Measurements from ENCODE around the gene TRIML2. TPM values are rescaled to one million over a fixed set of nuclear protein-coding genes. Genes with fewer than 3 reads are reported as not detected.

TRIML2 gene
- polyA plus RNA-seq, 1 donor (not counting 4 experiments of a cell fraction or from before 2014, with no cell fraction given), result 46.9 TPM

DNA sequence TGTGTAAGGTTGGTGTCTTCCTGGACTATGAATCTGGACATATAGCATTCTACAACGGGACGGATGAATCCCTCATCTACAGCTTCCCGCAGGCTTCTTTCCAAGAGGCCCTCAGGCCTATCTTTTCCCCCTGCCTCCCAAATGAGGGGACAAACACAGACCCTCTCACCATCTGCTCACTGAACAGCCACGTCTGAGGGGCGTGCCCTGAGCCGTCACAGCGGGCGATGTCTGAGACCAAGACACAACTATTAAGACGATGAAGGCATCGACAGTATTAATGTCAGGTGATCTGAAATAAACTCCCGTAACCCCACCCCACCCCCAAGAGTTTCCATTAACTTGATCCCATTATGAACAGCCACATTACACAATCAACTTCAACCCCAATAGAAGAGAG, 37.8 kb upstream of the TRIML2 start:
- FAIRE-seq, result no peak

DNA sequence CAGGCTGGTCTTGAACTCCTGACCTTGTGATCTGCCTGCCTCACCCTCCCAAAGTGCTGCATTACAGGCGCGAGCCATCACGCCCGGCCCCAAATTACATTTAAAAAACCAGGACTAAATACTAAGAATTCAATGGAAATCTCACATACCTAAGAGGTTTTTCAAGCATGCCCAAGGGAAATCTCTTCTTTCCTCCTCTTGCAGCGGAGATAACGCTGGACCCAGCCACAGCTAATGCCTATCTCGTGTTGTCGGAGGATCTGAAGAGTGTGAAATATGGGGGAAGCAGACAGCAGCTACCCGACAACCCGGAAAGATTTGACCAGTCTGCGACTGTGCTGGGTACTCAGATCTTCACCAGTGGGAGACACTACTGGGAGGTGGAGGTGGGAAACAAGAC, 37.2 kb upstream of the TRIML2 start:
- Histone ChIP-seq H2AFZ (ENCODE audit: control insufficient read depth, low read length) (no peak overlapping the region), H3K27me3 (ENCODE audit: control insufficient read depth, extremely low read depth, insufficient read depth, low read length) (no peaks in the 10 kb centered on the region), H3K36me3 (ENCODE audit: control insufficient read depth in 2 of 2, extremely low read depth in 1 of 2, insufficient read depth in 2 of 2, low read length in 2 of 2) (no peaks in the 10 kb centered on the region), H3K4me2 (ENCODE audit: control insufficient read depth, extremely low read depth, insufficient read depth, low read depth, low read length) (no peak overlapping the region), H3K9ac (ENCODE audit: control insufficient read depth, extremely low read depth, insufficient read depth, low read length) (no peak overlapping the region), H3K9me1 (ENCODE audit: control insufficient read depth, extremely low read depth, insufficient read depth, low read length) (no peaks in the 10 kb centered on the region), H4K20me1 (ENCODE audit: control insufficient read depth, extremely low read depth, insufficient read depth, low read length) (no peaks in the 10 kb centered on the region), H3K9me3 (ENCODE audit: control insufficient read depth, low read depth, low read length) (no peaks in the 10 kb centered on the region), H3K27ac (ENCODE audit: control insufficient read depth, insufficient read depth, low read length) (no peak overlapping the region), H3K4me3 (ENCODE audit: control insufficient read depth in 2 of 3, extremely low read depth in 1 of 3, insufficient read depth in 2 of 3, low read depth in 1 of 3, low read length in 3 of 3) (no peak overlapping the region), H3K4me1 (ENCODE audit: control insufficient read depth, extremely low read depth, insufficient read depth, low read length) (no peaks in the 10 kb centered on the region), H3K79me2 (ENCODE audit: control insufficient read depth, insufficient read depth, low read length) (no peaks in the 10 kb centered on the region)
- no peak for FAIRE-seq
- TF ChIP-seq EZH2 (IDR thresholded peaks at IDR 0.05; ENCODE audit: low read length), result no peak
- TF ChIP-seq, protein P1, sequence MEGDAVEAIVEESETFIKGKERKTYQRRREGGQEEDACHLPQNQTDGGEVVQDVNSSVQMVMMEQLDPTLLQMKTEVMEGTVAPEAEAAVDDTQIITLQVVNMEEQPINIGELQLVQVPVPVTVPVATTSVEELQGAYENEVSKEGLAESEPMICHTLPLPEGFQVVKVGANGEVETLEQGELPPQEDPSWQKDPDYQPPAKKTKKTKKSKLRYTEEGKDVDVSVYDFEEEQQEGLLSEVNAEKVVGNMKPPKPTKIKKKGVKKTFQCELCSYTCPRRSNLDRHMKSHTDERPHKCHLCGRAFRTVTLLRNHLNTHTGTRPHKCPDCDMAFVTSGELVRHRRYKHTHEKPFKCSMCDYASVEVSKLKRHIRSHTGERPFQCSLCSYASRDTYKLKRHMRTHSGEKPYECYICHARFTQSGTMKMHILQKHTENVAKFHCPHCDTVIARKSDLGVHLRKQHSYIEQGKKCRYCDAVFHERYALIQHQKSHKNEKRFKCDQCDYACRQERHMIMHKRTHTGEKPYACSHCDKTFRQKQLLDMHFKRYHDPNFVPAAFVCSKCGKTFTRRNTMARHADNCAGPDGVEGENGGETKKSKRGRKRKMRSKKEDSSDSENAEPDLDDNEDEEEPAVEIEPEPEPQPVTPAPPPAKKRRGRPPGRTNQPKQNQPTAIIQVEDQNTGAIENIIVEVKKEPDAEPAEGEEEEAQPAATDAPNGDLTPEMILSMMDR (optimal IDR thresholded peaks at IDR 0.05 in 1 of 3, IDR thresholded peaks at IDR 0.05 in 1 of 3, conservative IDR thresholded peaks at IDR 0.05 in 1 of 3; ENCODE audit: extremely low read depth in 1 of 3, insufficient read depth in 2 of 3, low read length in 3 of 3), result no peak
- DNase-seq (ENCODE audit: low read depth, low spot score), result no peak
- dilution Hi-C loops (cut with MboI; ENCODE audit: extremely low pct_ligation_motif_present, low sequenced_read_pairs), result no loop called here

More for the DNA sequence above, 37.8 kb upstream of the TRIML2 start:
- Histone ChIP-seq H3K4me1 (ENCODE audit: control insufficient read depth, extremely low read depth, insufficient read depth, low read length) (no peaks in the 10 kb centered on the region), H3K27ac (ENCODE audit: control insufficient read depth, insufficient read depth, low read length) (no peak overlapping the region), H3K79me2 (ENCODE audit: control insufficient read depth, insufficient read depth, low read length) (no peaks in the 10 kb centered on the region), H3K4me2 (ENCODE audit: control insufficient read depth, extremely low read depth, insufficient read depth, low read depth, low read length) (no peak overlapping the region), H3K9me3 (ENCODE audit: control insufficient read depth, low read depth, low read length) (no peaks in the 10 kb centered on the region), H2AFZ (ENCODE audit: control insufficient read depth, low read length) (no peak overlapping the region), H3K4me3 (ENCODE audit: control insufficient read depth in 2 of 3, extremely low read depth in 1 of 3, insufficient read depth in 2 of 3, low read depth in 1 of 3, low read length in 3 of 3) (no peak overlapping the region), H3K9me1 (ENCODE audit: control insufficient read depth, extremely low read depth, insufficient read depth, low read length) (no peaks in the 10 kb centered on the region), H3K27me3 (ENCODE audit: control insufficient read depth, extremely low read depth, insufficient read depth, low read length) (no peaks in the 10 kb centered on the region), H4K20me1 (ENCODE audit: control insufficient read depth, extremely low read depth, insufficient read depth, low read length) (no peaks in the 10 kb centered on the region), H3K9ac (ENCODE audit: control insufficient read depth, extremely low read depth, insufficient read depth, low read length) (no peak overlapping the region), H3K36me3 (ENCODE audit: control insufficient read depth in 2 of 2, extremely low read depth in 1 of 2, insufficient read depth in 2 of 2, low read length in 2 of 2) (no peaks in the 10 kb centered on the region)
- dilution Hi-C loops (cut with MboI; ENCODE audit: extremely low pct_ligation_motif_present, low sequenced_read_pairs), result no loop called here
- no peak for TF ChIP-seq EZH2 (IDR thresholded peaks at IDR 0.05; ENCODE audit: low read length)
- TF ChIP-seq, protein P1 (optimal IDR thresholded peaks at IDR 0.05 in 1 of 3, IDR thresholded peaks at IDR 0.05 in 1 of 3, conservative IDR thresholded peaks at IDR 0.05 in 1 of 3; ENCODE audit: extremely low read depth in 1 of 3, insufficient read depth in 2 of 3, low read length in 3 of 3), result no peak
- DNase-seq (ENCODE audit: low read depth, low spot score), result no peak

All from keratinocyte (primary cell).